Spleen (tissue), 11 donors: Measurements from ENCODE around the gene IRX1. TPM values are rescaled to one million over a fixed set of nuclear protein-coding genes. Genes with fewer than 3 reads are reported as not detected.

ENCODE experiments used
- DNase-seq: peaks from one replicate; pipeline ENCODE4 v3.0.0-alpha.2; 2020
- H3K27ac ChIP-seq, 8 donors: fragments of 200-600 bp; sonication (generic) in 7 of 8; 1 replicate in 4 of 8; 2 replicates in 4 of 8; pipeline versions ENCODE4 v1.5.0 to v1.8.0; 2016 to 2021; ENCODE audit warnings: inconsistent platforms in 4 of 8, mild to moderate bottlenecking in 4 of 8, moderate library complexity in 1 of 8
- H3K27me3 ChIP-seq, 7 donors: fragments of 200-600 bp; sonication (generic) in 6 of 7; replicated peaks in 1 of 7; 1 replicate in 4 of 7; 2 replicates in 3 of 7; pipeline versions ENCODE4 v1.5.0 to v1.8.0; 2016 to 2021; ENCODE audit warnings: inconsistent platforms in 3 of 7, mild to moderate bottlenecking in 1 of 7
- H3K36me3 ChIP-seq, 6 donors: fragments of 200-600 bp; sonication (generic) in 5 of 6; 1 replicate in 4 of 6; 2 replicates in 2 of 6; pipeline versions ENCODE4 v1.5.0 to v1.8.0; 2016 to 2021; ENCODE audit warnings: inconsistent platforms in 2 of 6
- H3K4me1 ChIP-seq, 6 donors: fragments of 200-600 bp; sonication (generic) in 5 of 6; 1 replicate in 3 of 6; 2 replicates in 3 of 6; pipeline versions ENCODE4 v1.5.0 to v1.8.0; 2016 to 2021; ENCODE audit warnings: inconsistent platforms in 3 of 6
- H3K4me3 ChIP-seq, 8 donors: fragments of 200-600 bp; sonication (generic) in 7 of 8; 1 replicate in 4 of 8; 2 replicates in 4 of 8; pipeline versions ENCODE4 v1.5.0 to v1.8.0; 2016 to 2021; ENCODE audit warnings: inconsistent platforms in 4 of 8, mild to moderate bottlenecking in 4 of 8, moderate library complexity in 2 of 8
- H3K9me3 ChIP-seq, 8 donors: fragments of 200-600 bp; sonication (generic) in 7 of 8; 1 replicate in 4 of 8; 2 replicates in 4 of 8; pipeline versions ENCODE4 v1.5.0 to v1.8.0; 2016 to 2021; ENCODE audit warnings: inconsistent platforms in 4 of 8
- POLR2A ChIP-seq, 3 donors: fragments of 450-650 bp; IDR thresholded peaks; one replicate each; pipeline ENCODE4 v1.5.1; 2017; ENCODE audit warnings: antibody characterized with exemption in 3 of 3, mild to moderate bottlenecking in 1 of 3
- POLR2AphosphoS5 ChIP-seq, 3 donors: sonication (generic); formaldehyde crosslinking; IDR thresholded peaks; one replicate each; pipeline ENCODE4 v1.5.1; 2017; ENCODE audit warnings: antibody characterized with exemption in 3 of 3
- whole genome bisulfite sequencing, 5 donors: extraction: QIAGEN DNeasy Blood & Tissue Kit in 3 of 5; methylation state at CpG; one replicate each; pipeline versions ENCODE4 v1.1.5 to v1.1.7; 2013 to 2018; 5-methylcytosine and 5-hydroxymethylcytosine counted together
- intact Hi-C: fragments of 100-400 bp; cut with DNase I; formaldehyde crosslinking; loops from one replicate; pipeline ENCODE4 v1.15.0; 2023; ENCODE audit warnings: low total_unique reads
- polyA plus RNA-seq, 3 donors: library from polyadenylated mRNA; stranded (reverse); fragments of 200-250 nt; gene quantifications; one replicate each; pipeline ENCODE4 v1.2.1, GENCODE V29; 2013
- total RNA-seq, 7 donors: library from RNA; depleted of rRNA in 3 of 7; stranded (reverse); fragments of >200 nt in 3 of 7; fragmentation: NEBNext Ultra II Directional in 4 of 7; extraction: Animal tissue kit (Norgen Biotek cat#: 25700) in 4 of 7; gene quantifications; one replicate each; pipeline versions ENCODE4 v1.1.0 to v1.2.1, GENCODE V29; 2016 to 2021
- TF ChIP-seq, protein P1 (sequence below), 11 experiments: fragments of 200-600 bp in 7 of 11; fragments of 450-650 bp in 4 of 11; sonication (generic) in 4 of 11; IDR thresholded peaks in 8 of 11; conservative IDR thresholded peaks in 3 of 11; 1 replicate in 7 of 11; 2 replicates in 4 of 11; pipeline versions ENCODE4 v1.4.0 to v1.8.0; 2016 to 2021; ENCODE audit warnings: antibody characterized with exemption in 11 of 11, inconsistent platforms in 4 of 11, mild to moderate bottlenecking in 1 of 11
- donor health status: healthy with polysubstance abuse.
- donor health status: DM: no; HTN: no; CAD: no; lungs with moderate emphysema.
- donor health status: DM: no; HTN: no; CAD: no.
- donor health status: Bipolar disorder and iron deficiency.
- donor health status: healthy.
- donor health status: DM: no; HTN: no; CAD: no.
- donor health status: DM: yes; HTN: yes; CAD: no.

Gene IRX1
- total and polyA plus RNA-seq, 10 donors = not detected

DNA sequence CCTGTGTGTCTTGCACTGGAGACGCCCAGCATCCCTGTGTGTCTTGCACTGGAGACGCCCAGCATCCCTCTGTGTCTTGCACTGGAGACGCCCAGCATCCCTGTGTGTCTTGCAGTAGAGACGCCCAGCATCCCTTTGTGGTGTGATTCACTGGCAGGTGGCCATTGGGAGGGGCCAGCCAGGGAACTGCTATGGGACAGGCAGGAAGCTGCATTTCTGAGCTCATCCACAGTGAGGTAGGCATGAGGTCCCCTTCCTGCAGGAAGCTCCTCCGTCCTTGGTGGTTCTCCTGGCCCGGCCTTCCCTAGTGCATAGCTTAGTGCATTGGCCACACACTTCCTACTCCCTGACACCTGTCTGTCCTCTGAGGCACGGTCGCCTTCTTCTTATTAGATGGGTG, 43.5 kb downstream of the IRX1 start:
- no peaks in the 10 kb centered on the region for H3K36me3 ChIP-seq
- DNase-seq = no peak
- H3K9me3 ChIP-seq = peaks cover 0 to 23% (median 3%) of the 10 kb centered on the region in 8 donors
- H3K27ac ChIP-seq = no peak overlapping the region
- WGBS, 5 donors = 45 to 67% (median 56%) methylated on average over 4 to 7 of the region's 8 CpGs
- no peak overlapping the region for H3K4me3 ChIP-seq
- peaks cover 0 to 7% (median 0%) of the 10 kb centered on the region in 7 donors for H3K27me3 ChIP-seq
- intact Hi-C loops = no loop called here
- TF ChIP-seq POLR2AphosphoS5 (IDR thresholded peaks at IDR 0.05) (no peak), POLR2A (IDR thresholded peaks at IDR 0.05) (no peak)
- no peaks in the 10 kb centered on the region for H3K4me1 ChIP-seq

DNA sequence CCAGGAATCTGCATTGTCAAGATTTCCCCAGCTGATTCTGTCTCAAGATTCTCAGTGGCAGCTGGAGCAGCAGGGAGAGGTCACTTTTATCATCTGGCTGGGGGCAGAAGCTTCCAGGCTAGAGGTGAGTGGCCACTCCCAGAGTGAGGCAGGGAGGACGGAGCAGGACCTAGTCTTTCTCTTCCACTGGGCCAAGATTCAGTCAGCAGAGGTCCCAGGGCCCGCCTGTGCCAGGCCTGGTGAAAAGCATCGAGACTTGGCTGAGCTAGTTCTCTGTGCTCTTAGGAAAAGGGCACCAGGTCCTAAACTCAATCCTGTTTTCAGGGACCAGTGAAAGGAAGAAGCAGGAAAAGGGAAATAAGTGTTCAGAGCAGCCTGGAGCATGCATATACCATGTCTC, 46.6 kb downstream of the IRX1 start:
- intact Hi-C loops = no loop called here
- Histone ChIP-seq H3K9me3 (peaks cover 0 to 12% (median 0%) of the 10 kb centered on the region in 8 donors), H3K36me3 (no peaks in the 10 kb centered on the region), H3K27ac (no peak overlapping the region), H3K4me3 (no peak overlapping the region), H3K4me1 (no peaks in the 10 kb centered on the region), H3K27me3 (peaks cover 0 to 9% (median 0%) of the 10 kb centered on the region in 7 donors)
- no peak for DNase-seq
- no peak for TF ChIP-seq POLR2A (IDR thresholded peaks at IDR 0.05)
- no peak for TF ChIP-seq POLR2AphosphoS5 (IDR thresholded peaks at IDR 0.05)
- TF ChIP-seq, protein P1, sequence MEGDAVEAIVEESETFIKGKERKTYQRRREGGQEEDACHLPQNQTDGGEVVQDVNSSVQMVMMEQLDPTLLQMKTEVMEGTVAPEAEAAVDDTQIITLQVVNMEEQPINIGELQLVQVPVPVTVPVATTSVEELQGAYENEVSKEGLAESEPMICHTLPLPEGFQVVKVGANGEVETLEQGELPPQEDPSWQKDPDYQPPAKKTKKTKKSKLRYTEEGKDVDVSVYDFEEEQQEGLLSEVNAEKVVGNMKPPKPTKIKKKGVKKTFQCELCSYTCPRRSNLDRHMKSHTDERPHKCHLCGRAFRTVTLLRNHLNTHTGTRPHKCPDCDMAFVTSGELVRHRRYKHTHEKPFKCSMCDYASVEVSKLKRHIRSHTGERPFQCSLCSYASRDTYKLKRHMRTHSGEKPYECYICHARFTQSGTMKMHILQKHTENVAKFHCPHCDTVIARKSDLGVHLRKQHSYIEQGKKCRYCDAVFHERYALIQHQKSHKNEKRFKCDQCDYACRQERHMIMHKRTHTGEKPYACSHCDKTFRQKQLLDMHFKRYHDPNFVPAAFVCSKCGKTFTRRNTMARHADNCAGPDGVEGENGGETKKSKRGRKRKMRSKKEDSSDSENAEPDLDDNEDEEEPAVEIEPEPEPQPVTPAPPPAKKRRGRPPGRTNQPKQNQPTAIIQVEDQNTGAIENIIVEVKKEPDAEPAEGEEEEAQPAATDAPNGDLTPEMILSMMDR (IDR thresholded peaks at IDR 0.05 in 8 of 11, conservative IDR thresholded peaks at IDR 0.05 in 3 of 11) = no peak
- WGBS, 5 donors = 57 to 88% (median 71%) methylated on average over 3 of the region's 3 CpGs

DNA sequence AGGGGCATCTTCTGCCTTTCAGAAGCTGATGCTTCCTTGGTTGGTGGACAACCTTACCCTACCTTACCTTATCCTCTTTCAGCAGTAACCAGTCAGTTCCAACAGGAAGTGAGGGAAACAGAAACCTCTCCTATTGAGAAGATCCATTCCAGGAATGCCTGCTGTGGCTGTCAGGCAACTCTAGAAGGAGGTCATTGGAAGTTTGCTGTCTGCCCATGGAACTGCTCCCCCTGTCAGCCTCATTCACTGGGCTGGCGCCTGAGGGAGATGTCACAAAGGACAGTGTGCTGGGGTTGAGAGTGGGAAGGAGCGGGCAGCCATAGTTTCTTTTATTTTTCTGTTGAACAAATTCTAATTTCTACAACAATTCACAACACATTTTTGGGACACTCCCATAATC, 54.7 kb downstream of the IRX1 start:
- no peaks in the 10 kb centered on the region for H3K27me3 ChIP-seq
- H3K4me3 ChIP-seq = no peak overlapping the region
- H3K27ac ChIP-seq = no peak overlapping the region
- intact Hi-C loops = no loop called here
- DNase-seq = no peak
- WGBS, 5 donors = 70 to 93% (median 81%) methylated on average over 2 of the region's 2 CpGs
- no peaks in the 10 kb centered on the region for H3K36me3 ChIP-seq
- TF ChIP-seq POLR2A (IDR thresholded peaks at IDR 0.05) (no peak), POLR2AphosphoS5 (IDR thresholded peaks at IDR 0.05) (no peak)
- TF ChIP-seq, protein P1 (IDR thresholded peaks at IDR 0.05 in 8 of 11, conservative IDR thresholded peaks at IDR 0.05 in 3 of 11) = no peak
- no peaks in the 10 kb centered on the region for H3K4me1 ChIP-seq
- no peaks in the 10 kb centered on the region for H3K9me3 ChIP-seq

DNA sequence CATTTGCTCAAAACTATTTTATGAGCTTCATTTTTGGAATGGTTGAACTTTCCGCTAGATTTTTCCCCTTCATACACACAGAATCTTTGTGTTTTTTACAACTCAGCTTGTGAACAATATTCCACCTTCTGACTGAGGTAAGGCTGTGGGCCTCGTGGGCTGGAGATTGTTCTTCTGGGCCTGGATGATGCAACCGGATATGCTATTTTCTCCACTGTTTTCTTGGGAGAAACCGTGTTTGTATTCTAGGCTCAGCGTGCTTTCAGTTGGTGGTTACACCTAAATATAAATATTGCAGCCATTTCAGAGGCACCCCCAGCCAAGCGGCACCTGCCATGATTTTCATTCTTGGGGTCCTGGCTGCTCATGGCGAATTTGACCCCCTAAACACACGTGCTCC, 55.2 kb downstream of the IRX1 start:
- TF ChIP-seq POLR2A (IDR thresholded peaks at IDR 0.05) (no peak), POLR2AphosphoS5 (IDR thresholded peaks at IDR 0.05) (no peak)
- TF ChIP-seq, protein P1 (IDR thresholded peaks at IDR 0.05 in 8 of 11, conservative IDR thresholded peaks at IDR 0.05 in 3 of 11) = no peak
- Histone ChIP-seq H3K27ac (no peak overlapping the region), H3K27me3 (no peaks in the 10 kb centered on the region), H3K4me1 (no peaks in the 10 kb centered on the region), H3K4me3 (no peak overlapping the region), H3K9me3 (no peaks in the 10 kb centered on the region), H3K36me3 (no peaks in the 10 kb centered on the region)
- no peak for DNase-seq
- WGBS, 5 donors = 79 to 85% (median 82%) methylated on average over 8 of the region's 8 CpGs
- intact Hi-C loops = no loop called here
